MM.1S (cell line): Measurements from ENCODE around the gene PCDH9.

Experiments
- DNase-seq: peaks from one replicate; pipeline ENCODE4 v3.0.0-alpha.2; 2015
- H2AFZ ChIP-seq: fragments of 300-600 bp; sonication (generic); 2 replicates; pipeline ENCODE4 v1.6.0; 2016; ENCODE audit warnings: antibody characterized with exemption, low read length
- H3F3A ChIP-seq: fragments of 300-600 bp; sonication (generic); 2 replicates; pipeline ENCODE4 v1.6.1; 2016; ENCODE audit warnings: mild to moderate bottlenecking, antibody characterized with exemption, low read length, moderate library complexity, mixed read lengths; ENCODE audit not compliant: insufficient read depth
- H3K27ac ChIP-seq: fragments of 300-600 bp; sonication (generic); 2 replicates; pipeline ENCODE4 v1.5.1; 2016; ENCODE audit warnings: mild to moderate bottlenecking, low read length
- H3K27me3 ChIP-seq: fragments of 300-600 bp; sonication (generic); replicated peaks from 2 replicates; pipeline ENCODE4 v1.6.0; 2016; ENCODE audit warnings: low read length; ENCODE audit not compliant: insufficient read depth
- H3K36me3 ChIP-seq: fragments of 300-600 bp; sonication (generic); replicated peaks from 2 replicates; pipeline ENCODE4 v1.6.1; 2016; ENCODE audit warnings: mild to moderate bottlenecking, low read length, mixed read lengths; ENCODE audit not compliant: insufficient read depth
- H3K4me1 ChIP-seq: fragments of 300-600 bp; sonication (generic); 2 replicates; pipeline ENCODE4 v1.6.1; 2016; ENCODE audit warnings: low read length, mixed read lengths
- H3K4me2 ChIP-seq: fragments of 300-600 bp; sonication (generic); 2 replicates; pipeline ENCODE4 v1.6.0; 2016; ENCODE audit warnings: low read depth, low read length
- H3K4me3 ChIP-seq: fragments of 300-600 bp; sonication (generic); 2 replicates; pipeline ENCODE4 v1.5.1; 2016; ENCODE audit warnings: low read length, mixed read lengths
- H3K79me2 ChIP-seq: fragments of 300-600 bp; sonication (generic); 2 replicates; pipeline ENCODE4 v1.6.1; 2016; ENCODE audit warnings: mixed run types, low read length, mixed read lengths
- H3K9ac ChIP-seq: fragments of 300-600 bp; sonication (generic); 2 replicates; pipeline ENCODE4 v1.6.1; 2016; ENCODE audit warnings: low read length, mixed read lengths
- H3K9me2 ChIP-seq: fragments of 300-600 bp; sonication (generic); replicated peaks from 2 replicates; pipeline ENCODE4 v1.6.1; 2016; ENCODE audit warnings: mild to moderate bottlenecking, low read length, mixed read lengths; ENCODE audit not compliant: insufficient read depth
- H3K9me3 ChIP-seq: fragments of 300-600 bp; sonication (generic); replicated peaks from 2 replicates; pipeline ENCODE4 v1.6.1; 2016; ENCODE audit warnings: mild to moderate bottlenecking, low read length, mixed read lengths; ENCODE audit not compliant: insufficient read depth
- H4K20me1 ChIP-seq: fragments of 300-600 bp; sonication (generic); 2 replicates; pipeline ENCODE4 v1.6.1; 2016; ENCODE audit warnings: mild to moderate bottlenecking, low read length, moderate library complexity, mixed read lengths; ENCODE audit not compliant: insufficient read depth
- EZH2 ChIP-seq: fragments of 300-600 bp; sonication (generic); optimal IDR thresholded peaks from 2 replicates; pipeline ENCODE3; 2017; ENCODE audit warnings: low read depth, mild to moderate bottlenecking, antibody characterized with exemption, low read length, mixed read lengths
- EZH2phosphoT487 ChIP-seq: fragments of 300-600 bp; sonication (generic); IDR thresholded peaks from 2 replicates; pipeline ENCODE4 v1.6.1; 2018; ENCODE audit warnings: antibody characterized with exemption, low read length
- TF ChIP-seq, protein P1 (sequence below): fragments of 300-600 bp; sonication (generic); IDR thresholded peaks from 2 replicates; pipeline ENCODE4 v1.5.1; 2016; ENCODE audit warnings: antibody characterized with exemption, low read length, mixed read lengths

PCDH9 gene

DNA sequence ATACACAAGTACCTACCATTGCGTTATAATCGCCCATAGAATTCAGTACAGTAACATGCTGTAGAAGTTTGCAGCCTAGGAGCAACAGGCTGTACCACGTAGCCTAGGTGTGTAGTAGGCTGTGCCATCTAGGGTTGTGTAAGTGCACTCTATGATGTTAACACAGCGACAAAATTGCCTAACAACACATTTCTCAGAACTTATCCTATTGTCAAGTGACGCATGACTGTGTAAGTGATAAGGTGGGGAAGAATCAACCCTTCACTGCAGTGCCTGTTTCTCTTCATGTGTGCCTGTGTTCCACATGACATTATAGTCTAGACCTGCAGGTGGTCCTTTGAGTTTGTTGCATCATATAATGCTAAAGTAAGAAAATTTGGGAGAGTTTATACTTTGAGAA, 94.0 kb downstream of the PCDH9 start:
- Histone ChIP-seq H3K4me1 (no peaks in the 10 kb centered on the region), H3K27ac (no peak overlapping the region), H3F3A (no peaks in the 10 kb centered on the region), H4K20me1 (no peaks in the 10 kb centered on the region), H3K4me3 (no peak overlapping the region), H3K79me2 (no peaks in the 10 kb centered on the region), H3K9me2 (no peaks in the 10 kb centered on the region), H3K4me2 (no peak overlapping the region), H3K9me3 (no peaks in the 10 kb centered on the region), H3K27me3 (no peaks in the 10 kb centered on the region), H3K36me3 (no peaks in the 10 kb centered on the region), H2AFZ (no peak overlapping the region), H3K9ac (no peak overlapping the region)
- TF ChIP-seq EZH2phosphoT487 (no peak), EZH2 (no peak)
- TF ChIP-seq, protein P1, sequence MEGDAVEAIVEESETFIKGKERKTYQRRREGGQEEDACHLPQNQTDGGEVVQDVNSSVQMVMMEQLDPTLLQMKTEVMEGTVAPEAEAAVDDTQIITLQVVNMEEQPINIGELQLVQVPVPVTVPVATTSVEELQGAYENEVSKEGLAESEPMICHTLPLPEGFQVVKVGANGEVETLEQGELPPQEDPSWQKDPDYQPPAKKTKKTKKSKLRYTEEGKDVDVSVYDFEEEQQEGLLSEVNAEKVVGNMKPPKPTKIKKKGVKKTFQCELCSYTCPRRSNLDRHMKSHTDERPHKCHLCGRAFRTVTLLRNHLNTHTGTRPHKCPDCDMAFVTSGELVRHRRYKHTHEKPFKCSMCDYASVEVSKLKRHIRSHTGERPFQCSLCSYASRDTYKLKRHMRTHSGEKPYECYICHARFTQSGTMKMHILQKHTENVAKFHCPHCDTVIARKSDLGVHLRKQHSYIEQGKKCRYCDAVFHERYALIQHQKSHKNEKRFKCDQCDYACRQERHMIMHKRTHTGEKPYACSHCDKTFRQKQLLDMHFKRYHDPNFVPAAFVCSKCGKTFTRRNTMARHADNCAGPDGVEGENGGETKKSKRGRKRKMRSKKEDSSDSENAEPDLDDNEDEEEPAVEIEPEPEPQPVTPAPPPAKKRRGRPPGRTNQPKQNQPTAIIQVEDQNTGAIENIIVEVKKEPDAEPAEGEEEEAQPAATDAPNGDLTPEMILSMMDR: no peak
- no peak for DNase-seq

DNA sequence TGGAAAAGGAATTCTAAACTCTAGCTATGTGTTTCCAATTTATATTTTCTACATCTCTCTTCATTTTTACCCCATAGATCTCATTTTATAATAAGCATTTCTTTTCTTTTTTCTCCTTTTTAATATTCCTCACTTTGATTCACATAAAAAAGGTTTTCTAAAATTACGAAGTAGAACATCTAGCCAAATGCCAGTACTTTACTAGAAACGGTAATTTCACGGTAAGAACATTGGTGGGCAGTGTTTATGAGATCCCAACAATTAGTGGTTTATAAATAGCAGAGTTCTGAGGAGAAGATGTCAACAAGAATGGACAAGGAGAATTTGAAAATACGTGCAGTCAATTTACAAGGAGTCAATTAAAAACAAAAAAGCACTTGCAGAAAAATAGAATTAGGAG, 94.8 kb downstream of the PCDH9 start:
- H3K36me3 ChIP-seq: no peaks in the 10 kb centered on the region

DNA sequence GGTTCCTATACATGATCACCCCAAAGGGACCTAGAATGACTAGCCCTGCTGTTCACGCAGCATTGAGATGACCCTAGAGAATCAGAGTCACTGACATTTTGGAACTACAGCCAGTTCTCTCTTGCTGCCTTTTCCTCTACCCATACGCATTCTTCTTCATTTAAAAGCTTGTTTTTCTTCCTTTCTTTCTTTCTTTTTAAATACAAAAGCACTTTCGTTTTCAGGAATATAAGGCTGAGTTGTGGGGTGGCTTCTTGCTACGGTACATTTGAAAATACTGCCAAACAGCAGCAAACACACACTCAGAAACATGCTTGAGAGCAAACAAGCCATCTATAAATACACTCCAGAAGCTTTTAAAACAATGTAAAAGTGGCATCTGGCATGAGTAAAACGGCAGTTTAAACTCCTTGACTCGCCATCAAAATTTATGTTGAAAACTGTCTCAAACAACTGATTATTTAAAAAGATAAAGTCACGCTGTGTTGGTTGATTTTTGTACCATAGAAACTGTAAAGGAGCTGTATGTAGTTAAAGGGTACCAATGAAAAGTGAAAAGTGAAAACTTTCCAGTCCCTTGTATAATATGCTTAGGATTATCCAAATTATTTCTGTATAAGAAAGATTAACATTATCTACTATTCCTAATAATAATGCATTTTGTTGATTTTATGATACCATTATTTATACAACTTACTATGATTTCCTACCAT, 95.6 kb downstream of the PCDH9 start:
- no peak for TF ChIP-seq EZH2
- TF ChIP-seq, protein P1: no peak
- no peak for TF ChIP-seq EZH2phosphoT487
- H3K4me3 ChIP-seq: no peak overlapping the region
- no peak for DNase-seq
- H4K20me1 ChIP-seq: no peaks in the 10 kb centered on the region
- no peaks in the 10 kb centered on the region for H3K9me3 ChIP-seq
- no peak overlapping the region for H3K27ac ChIP-seq
- no peaks in the 10 kb centered on the region for H3K36me3 ChIP-seq
- H3K9me2 ChIP-seq: no peaks in the 10 kb centered on the region
- no peaks in the 10 kb centered on the region for H3K27me3 ChIP-seq
- no peaks in the 10 kb centered on the region for H3K79me2 ChIP-seq
- H3F3A ChIP-seq: no peaks in the 10 kb centered on the region
- no peak overlapping the region for H3K9ac ChIP-seq
- H3K4me1 ChIP-seq: no peaks in the 10 kb centered on the region
- no peak overlapping the region for H2AFZ ChIP-seq
- H3K4me2 ChIP-seq: no peak overlapping the region

More for the DNA sequence above, 94.8 kb downstream of the PCDH9 start:
- no peaks in the 10 kb centered on the region for H3K79me2 ChIP-seq
- no peak overlapping the region for H3K9ac ChIP-seq
- H3K4me2 ChIP-seq: no peak overlapping the region
- H3K27ac ChIP-seq: no peak overlapping the region
- no peaks in the 10 kb centered on the region for H3K9me2 ChIP-seq
- TF ChIP-seq EZH2phosphoT487: no peak
- TF ChIP-seq, protein P1: no peak
- no peak overlapping the region for H2AFZ ChIP-seq
- no peaks in the 10 kb centered on the region for H3F3A ChIP-seq
- no peaks in the 10 kb centered on the region for H3K4me1 ChIP-seq
- H3K9me3 ChIP-seq: no peaks in the 10 kb centered on the region
- DNase-seq: no peak
- H4K20me1 ChIP-seq: no peaks in the 10 kb centered on the region
- no peaks in the 10 kb centered on the region for H3K27me3 ChIP-seq
- H3K4me3 ChIP-seq: no peak overlapping the region
